Measurements from ENCODE around the gene POU3F2.
A peak's percentile ranks its signal among the peaks of the same experiment; 100 is the strongest.

POU3F2 gene

DNA sequence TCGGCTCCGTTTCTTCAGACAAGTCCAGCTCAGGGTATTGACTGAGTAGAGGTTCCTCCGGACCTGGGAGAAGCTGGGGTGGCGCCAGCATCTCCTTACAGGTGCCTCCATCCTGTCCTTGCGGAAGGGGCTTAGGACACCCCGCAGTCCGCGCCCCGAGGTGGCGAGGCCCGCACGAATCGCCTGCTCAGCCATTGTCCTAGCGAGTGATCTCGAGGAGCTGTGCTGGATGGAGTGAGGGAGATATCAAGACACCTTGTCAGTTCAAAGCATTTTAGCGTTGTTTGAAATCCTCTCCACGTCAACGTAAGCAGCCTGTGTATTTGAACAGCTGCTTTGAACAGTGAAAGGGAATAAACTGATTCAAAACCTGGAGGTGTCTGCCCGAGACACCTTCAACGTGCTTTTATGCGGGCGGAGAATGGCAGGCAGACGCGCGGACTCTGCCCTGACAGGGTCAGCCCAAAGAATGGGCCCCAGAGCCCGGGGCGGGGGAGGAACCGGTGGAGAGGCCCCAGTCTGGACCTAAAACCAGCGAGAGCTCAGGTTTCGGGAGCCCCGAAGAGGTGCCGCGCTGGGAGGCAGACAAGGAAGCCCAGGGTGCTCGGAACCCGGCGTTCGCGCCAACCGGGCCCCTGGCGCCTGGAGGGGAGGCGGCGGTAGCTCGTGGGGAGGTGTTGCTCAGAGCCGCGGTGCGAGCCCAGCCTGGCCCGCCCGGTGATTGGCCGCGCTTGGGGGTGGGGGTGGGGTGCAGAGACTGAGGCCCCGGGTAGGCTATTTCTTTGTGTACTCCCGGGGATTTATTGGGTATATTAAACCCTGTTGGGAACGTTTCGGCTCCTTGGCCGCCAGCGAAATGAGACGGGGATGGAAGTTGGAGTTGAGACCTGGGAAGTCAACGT, 3.1 kb upstream of the POU3F2 start:
- DNase-seq (ENCODE audit: low spot score), result peak; percentile 56

DNA sequence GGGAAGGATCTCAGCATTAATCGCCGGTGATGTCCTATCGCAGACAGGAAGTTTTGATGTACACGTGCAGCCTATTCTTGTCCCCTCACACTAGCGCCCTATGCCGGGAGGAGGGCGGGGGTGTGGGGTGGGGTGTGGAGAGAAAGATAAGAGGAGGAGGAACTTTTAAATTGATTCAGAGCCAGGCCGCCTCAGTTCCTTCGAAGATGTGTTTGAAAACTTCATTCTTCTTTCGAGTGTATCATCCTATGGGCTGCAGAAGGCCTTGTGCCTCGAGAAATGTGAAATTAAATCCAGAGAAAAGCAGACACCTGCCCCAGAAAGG, 2.5 kb upstream of the POU3F2 start:
- no peak for DNase-seq (ENCODE audit: low spot score)

DNA sequence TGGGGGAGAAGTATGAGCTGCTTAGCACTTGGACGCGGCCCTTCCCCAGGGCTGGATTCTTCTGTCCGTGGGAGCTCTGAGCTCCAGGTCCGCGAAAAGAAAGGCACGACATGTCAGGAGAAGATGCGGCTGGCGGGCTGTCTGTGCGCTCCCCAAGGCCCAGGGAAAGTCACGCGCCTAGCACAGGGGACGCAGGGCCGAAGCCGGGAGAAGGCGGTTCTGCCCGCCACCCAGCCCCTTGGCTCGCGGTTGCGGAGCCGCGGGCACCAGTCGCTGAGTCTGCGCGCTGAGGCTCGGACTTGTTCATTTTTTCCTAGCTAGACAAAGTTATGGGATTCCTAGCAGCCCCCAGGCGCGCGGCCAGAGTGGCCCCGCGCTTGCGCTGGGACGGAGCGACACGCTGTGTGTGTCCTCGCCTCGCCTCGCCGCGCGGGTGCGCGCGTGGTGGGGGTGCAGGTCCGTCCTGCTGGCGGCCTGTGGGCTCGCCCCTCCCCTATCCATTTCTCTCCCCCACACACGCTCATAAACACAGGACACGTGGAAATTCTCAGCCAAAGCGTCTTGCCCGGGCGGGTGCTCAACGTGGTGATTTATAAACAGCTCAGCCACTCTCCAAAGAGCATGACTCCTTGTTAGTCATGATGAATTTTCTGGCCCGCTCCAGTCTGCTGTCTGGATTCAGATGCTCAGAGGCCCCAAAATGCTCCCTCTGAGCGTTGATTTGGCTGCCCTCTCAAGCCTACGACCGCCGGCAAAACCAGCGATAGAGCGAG, 1.9 kb upstream of the POU3F2 start:
- DNase-seq (ENCODE audit: low spot score), result peak; percentile 87

DNA sequence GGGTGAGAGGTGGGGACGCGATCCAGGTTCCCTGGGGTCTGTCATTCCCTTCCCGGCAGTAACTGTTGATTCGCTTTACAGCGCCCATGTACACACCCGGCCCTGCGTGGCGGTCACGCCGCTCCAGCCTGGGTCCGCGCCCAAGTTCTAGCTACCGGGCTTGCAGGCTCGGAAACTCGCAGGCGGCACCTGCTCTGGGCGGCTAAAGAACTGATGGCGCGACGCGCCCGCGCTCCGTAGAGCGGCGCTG, 1.4 kb upstream of the POU3F2 start:
- no peak for DNase-seq (ENCODE audit: low spot score)

DNA sequence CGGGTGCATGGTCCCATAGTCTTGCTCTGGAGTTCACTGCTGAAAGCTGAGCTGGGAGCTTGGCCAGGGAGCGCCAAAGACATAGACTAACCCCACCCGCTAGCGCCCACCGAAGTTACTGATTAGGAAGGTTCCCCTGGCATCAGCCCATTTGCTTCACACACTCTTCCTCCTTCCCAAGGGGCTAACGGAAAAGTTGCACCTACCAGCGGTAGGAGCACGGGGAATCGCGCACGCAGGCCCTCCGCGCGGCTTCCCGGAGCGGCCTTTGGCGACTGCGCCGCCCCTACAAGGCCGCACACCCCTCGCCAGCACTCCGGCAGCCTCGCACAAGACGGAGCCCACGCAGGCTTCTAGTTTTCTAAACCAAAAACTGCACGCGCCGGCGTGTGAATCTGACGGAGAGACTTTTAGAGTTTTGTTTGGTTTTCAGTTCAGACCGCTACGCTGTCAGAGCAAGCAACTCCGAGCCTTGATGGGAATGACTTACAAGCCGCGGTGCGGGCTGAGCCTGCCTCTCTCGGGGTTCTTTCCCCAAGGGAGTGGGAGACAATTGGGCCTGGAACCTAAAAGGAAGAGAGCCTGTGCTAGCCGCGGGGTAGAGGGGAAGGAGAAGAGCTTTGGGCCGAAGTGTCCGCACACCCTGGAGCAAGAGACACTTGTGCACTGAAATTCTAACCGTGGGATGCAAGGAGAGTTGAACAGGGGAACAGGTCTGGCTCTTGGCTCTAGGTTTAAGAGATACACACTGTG, 891 bp upstream of the POU3F2 start:
- DNase-seq (ENCODE audit: low spot score), result peak; percentile 84

DNA sequence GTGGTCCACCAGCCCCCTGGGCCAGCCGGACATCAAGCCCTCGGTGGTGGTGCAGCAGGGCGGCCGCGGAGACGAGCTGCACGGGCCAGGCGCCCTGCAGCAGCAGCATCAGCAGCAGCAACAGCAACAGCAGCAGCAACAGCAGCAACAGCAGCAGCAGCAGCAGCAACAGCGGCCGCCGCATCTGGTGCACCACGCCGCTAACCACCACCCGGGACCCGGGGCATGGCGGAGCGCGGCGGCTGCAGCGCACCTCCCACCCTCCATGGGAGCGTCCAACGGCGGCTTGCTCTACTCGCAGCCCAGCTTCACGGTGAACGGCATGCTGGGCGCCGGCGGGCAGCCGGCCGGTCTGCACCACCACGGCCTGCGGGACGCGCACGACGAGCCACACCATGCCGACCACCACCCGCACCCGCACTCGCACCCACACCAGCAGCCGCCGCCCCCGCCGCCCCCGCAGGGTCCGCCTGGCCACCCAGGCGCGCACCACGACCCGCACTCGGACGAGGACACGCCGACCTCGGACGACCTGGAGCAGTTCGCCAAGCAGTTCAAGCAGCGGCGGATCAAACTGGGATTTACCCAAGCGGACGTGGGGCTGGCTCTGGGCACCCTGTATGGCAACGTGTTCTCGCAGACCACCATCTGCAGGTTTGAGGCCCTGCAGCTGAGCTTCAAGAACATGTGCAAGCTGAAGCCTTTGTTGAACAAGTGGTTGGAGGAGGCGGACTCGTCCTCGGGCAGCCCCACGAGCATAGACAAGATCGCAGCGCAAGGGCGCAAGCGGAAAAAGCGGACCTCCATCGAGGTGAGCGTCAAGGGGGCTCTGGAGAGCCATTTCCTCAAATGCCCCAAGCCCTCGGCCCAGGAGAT, 1.0 kb downstream of the POU3F2 start:
- peak; percentile 52 for DNase-seq (ENCODE audit: low spot score)

DNA sequence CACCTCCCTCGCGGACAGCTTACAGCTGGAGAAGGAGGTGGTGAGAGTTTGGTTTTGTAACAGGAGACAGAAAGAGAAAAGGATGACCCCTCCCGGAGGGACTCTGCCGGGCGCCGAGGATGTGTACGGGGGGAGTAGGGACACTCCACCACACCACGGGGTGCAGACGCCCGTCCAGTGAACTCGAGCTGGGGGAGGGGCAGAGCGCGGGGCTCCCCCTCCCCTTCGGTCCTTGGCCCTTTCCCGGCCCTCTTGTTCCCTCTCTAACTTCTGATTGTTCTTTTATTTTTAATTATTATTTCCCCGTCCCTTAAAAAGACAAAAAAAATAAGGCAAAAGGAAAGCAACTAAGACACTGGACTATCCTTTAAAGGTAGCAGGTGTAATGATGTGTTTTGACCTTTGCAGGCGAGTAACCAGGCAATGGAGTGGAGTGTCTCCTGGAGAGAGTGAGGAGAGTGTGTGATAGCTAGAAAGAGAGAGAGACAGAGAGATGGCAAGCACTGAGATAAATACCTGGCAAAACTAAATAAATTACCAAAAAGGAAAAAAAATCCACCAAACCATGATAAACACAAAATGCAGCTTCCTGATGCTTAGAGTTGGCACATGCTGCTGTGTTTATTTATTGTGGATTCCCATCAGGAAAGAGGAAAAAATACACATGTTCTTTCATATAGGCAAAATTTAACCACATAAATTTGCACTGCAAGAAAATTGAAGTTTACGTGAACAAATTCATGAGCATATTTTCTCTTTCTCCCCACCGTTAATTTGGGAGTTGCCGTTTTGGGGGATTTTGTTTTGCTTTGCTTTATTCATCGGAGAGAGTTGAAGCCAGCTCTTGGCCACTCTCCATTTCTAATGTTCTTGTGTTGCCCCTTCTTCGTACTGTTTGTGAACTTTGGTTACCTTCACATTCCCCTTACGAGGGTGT, 1.9 kb downstream of the POU3F2 start:
- DNase-seq (ENCODE audit: low spot score), result peak; percentile 75

DNA sequence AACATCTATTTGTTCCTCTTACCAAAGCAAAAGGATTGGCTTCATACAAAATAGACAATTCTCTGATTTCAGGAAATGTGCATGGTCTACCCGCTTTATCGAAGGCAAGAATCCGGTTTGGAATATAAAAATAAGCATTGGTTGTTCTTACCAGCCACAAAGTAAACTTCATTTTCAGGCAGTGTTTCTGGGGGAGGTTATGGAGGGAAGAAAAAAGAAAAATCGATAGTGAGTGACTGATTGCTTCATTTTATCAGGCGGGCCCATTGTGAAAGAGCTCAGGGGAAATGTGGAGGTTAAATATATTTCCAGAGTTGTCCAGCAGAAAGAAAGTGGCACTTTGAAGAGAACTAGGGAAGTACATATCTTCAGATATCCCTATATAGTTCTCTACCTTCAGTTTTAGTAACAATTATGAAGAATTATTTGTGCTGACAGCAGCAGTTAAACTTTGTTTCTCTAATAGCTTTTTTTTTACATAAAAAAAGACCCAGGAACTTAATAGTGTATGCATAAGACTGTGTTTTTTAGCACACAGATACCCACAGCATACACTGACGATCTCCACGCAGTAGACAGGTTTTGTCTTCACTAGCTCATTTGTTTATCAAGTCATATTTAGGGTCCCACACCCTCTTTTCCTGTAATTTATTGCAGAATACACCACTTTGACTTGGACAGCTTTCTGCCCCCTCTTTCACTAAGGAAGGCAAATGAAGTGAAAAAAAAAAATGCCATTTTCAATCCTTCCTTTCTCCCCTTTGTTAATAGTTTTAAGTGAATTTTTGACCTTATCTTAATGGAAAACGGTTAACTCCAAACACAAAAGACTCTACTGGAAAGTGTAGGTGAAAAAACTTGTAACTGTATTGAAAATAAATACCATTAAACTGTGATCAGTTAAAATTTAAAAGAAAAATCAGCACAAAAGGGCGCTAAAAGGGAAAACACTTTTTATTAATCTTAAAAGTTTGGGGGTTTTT, 2.9 kb downstream of the POU3F2 start:
- DNase-seq (ENCODE audit: low spot score), result peak; percentile 51

DNA sequence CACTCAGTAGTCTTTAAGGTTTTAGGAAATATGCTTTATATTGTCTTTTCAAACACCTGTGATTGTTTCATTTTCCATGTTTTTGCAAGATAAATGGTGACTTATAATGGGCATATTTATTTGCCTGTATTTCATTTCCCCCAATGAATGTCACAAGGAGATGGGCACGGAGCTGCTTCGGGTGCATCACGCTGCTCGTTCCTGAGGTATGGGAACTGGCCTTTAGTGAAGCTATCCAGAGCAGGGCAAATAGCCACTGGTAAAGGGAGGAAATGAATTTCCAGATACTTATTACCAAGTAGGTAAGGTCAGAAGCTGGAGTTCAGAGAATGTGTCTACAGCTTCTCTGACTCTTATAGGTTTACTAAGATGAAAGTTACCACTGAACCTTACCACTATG, 3.7 kb downstream of the POU3F2 start:
- DNase-seq (ENCODE audit: low spot score), result peak; percentile 58

DNA sequence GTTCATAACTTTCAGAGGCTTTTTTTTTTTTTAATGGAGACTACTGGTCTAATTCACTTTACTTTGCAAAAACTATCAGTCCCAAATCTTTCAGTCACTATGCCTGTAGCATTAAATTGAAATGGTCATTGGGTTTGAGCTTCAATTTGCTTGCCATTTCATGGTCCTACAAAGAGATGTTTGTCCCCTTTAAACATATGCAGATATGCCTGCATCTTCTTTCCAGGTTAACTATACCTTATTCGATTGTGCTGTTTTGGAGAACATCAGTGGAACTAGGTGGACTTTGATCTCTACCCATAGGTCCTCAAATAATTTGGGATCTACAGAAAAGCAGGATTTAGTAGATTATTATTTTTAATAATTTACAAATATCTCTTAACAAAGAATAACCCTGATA, 4.6 kb downstream of the POU3F2 start:
- DNase-seq (ENCODE audit: low spot score), result peak; percentile 21

DNA sequence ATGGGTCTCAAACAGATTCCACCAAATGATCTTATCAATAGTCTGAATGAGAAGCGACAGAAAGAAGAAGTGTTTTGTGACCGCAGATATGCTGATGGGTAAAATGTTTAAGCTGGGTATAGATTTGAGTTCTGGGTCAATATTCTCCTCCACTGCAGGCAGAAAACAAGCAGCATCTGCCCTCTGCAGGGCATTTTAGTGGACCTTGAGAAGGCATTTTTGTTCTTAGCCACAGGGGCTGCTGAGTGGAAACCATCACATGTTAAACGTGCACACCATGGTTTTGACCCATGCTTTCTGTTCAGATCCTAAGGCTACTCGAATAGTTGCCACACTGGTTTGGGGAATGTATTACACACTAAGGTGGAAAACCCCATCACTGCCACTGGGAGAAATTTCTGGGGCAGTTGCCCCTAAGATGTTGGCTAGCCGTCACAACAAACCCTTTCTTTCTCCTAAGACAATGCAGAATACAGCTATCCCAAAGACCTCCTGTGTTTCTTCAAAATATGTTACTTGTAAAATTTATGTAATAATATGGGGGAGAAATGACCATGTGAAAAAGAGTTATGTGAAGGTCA, 5.5 kb downstream of the POU3F2 start:
- DNase-seq (ENCODE audit: low spot score), result peak; percentile 89

DNA sequence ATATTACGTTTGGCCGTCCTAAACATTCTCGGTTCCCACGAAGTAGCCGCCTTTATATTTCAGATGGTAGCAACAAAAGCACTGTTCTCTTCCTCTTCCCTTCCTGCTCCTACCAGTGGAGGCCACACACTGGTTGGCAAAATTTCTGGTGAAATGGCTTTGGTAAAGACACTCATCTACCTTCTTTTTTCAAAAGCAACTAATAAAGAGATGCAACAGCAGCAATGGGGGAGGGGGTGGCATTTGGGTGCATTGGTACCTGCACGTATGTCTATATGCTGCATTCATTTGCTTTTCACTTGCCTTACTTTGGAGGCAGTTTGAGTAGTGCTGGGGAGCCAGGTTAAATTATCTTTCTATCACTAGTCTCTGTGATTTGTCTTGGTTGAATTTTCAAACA, 6.0 kb downstream of the POU3F2 start:
- no peak for DNase-seq (ENCODE audit: low spot score)

DNA sequence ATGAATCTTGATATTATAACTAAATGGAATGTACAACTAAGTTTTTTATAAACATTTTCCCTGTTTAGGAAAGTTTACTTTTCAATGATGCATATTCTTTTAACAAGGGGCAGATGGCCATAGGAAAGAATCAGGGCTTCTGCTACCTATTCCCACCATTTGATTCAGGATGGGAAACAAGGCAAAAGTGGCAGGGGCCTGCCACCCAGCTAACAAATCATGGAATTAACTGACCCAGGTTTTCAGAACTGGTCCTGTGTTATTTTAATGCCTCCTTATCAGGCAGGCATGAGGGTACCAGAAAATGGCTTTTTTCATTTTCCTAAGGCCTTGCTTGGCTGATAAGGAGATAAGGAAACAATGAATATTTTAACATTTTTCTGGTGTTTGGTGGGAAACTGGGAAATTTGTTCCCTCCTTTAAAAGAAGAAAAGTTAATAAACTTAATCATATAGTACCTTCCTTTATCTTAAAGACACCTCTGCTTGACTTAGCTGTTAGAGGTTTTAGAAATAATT, 6.7 kb downstream of the POU3F2 start:
- DNase-seq (ENCODE audit: low spot score), result peak; percentile 23

DNA sequence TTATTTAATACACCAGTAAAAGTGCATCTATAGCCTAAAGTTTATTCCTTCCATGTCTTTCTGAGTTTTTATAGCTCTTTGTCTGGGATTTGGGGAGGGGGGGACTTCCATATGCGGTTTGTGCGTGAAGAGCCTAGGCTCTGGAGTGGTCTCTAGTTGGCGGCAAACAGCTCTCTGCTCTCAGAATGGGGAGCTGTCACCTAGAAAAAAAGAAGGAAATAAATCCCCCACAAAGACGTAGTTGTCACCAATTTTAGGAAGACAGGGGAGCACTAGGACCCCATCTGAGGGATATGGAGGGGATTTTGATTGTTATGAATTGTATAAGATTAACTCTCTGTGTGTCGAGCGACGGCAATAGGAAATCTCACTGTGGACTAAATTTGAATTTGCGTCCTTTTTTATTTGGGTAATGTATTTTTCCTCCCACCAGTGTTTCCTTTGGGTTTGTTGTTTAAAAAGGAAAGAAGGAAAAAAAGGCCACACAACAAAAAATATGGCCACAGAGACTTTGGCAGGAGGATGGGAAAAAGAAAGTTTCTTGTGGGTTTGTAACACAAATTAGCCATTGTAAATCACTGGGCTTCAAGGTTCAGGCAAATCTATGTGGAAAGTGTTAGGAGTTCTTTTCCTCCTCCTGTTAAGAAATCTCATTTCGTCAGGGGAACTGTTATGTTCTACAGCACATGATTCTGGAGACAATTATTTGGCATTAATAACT, 7.4 kb downstream of the POU3F2 start:
- peak; percentile 37 for DNase-seq (ENCODE audit: low spot score)

DNA sequence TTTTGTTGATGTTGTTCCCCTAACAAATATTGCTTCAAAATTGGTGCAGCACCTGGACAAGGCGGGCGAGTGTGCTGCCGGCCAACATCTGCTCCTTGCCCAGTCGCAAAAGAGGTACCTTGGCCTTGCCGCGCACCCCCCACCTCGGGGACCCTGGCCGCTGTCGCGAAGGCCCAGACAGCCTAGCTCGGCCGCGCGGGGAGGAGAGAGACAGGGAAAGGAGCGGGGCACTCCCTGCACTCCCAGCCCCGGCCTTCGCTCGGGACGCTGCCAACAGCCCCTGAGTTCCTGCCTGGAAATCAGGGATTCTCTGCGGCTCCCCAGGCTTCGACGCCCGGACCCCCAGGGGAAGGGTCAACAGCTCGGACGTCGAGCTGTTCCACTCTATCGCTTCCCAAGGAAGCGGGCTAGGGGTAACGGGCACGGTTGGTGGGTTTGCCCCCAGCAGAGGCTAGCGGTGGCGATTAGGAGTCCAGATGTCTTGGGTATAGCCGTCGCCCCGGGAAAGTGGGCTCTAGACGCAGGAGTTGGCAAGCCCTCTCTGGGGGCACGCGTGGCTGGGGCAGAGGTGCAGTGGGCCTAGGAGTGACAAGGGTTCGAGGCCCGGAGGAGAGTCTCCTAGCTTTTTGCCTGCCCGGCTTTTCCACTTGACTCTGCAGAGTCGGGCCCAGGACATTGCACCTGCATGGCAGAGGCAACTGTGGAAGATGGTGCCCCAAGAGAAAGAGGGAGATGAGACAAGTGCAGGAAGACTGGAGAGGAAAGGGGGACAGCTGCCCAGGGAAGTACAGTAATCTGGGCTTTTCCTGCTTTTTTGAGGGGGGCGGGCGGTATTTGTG, 8.2 kb downstream of the POU3F2 start:
- peak; percentile 33 for DNase-seq (ENCODE audit: low spot score)

DNA sequence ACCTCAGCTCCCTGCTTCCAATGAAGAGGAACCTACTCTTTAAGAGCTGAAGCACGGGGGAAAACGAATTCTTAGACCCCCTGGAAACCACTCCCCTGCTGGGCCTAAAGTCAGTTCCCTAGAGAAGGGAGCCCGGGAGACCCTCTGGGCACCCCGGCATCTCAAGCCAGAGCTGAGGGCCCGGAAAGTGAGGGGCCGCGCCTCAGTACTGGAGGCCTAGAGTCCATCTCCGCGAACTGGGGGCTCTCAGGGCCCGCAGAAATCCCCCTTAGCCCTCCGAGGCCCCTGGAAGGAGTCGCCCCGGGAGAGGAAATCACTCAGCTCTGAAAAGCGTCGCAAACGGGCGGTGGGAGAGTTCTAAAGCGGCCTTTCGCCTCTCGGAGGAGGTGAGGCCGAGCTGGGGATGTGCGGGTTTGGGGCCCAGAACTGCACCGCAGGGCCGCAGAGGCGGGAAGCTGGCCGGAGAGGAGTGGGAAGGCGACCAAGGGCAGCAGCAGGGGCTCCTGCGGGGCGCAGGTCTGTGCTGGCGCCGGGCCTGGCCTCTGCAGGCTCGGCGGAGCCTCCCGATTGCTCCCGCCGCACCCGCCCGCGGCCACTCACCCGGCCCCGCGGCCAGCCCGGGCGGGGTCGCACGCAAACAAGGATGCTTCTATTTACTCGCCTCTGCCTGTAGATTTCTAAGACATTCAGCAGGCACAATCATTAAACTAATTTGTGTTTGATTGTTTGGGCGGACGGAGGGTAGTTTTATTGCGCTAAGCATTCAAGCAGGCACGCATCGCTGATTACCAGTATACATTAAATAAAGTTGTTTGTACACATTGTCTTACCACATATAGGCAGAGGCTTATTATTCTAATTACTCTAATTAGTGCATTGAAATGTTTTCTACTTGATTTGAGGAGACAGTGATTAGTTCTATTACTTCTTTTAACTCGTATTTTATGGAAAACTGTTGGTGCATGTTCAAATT, 9.2 kb downstream of the POU3F2 start:
- peak; percentile 67 for DNase-seq (ENCODE audit: low spot score)
